HG03342 (cell line): ENCODE results near the gene C1orf167.

Experiments used
- ATAC-seq: cut with Tn5 transposase; IDR thresholded peaks from one replicate; pipeline ENCODE4 v1.9.1; 2021; ENCODE audit warnings: mild to moderate bottlenecking, moderate library complexity; ENCODE audit not compliant: unreplicated experiment

Gene C1orf167

GRCh38 chr1:11782127-11782708, 20.2 kb downstream of the C1orf167 start:
- ATAC-seq, result no peak

- no peak for ATAC-seq
These were observed 21.6 kb downstream of the C1orf167 start for GRCh38 chr1:11783556-11783955.

DNA sequence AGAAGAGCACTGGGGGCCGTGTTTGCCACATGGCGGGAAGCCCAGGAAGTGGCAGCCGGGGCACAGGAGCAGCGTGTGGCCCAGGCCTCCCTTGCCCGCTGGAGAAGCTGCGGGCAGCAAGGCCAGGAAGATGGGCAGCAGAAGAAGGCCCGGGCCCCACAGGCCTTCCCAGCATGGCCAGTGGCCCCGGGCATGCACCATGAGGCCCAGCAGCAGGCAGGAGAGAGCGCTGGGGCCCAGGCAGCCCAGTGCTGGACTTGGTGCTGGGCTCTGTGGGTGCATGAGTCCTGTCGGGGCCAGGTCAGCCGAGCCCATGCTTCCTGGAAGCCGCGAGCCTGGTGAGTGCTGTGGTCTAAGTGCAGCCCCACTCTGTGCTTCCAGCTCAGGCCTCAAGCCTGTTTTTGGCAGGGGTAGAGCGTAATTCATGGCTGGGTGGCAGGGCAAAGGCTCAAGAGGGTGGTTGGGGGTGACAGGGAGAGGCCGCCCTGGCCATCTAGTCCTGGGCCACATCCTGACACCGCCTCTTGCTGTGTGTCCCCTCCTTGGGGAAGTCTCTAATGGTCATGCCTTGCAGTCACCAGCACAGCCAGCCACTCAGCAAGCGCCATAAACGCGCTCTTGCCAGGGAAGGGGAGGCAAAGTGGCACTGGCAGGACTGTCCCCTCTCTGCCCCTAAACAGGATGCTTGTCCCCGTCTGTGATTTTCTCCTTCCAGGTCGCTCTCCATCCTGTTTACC, 22.4 kb downstream of the C1orf167 start:
- no peak for ATAC-seq

DNA sequence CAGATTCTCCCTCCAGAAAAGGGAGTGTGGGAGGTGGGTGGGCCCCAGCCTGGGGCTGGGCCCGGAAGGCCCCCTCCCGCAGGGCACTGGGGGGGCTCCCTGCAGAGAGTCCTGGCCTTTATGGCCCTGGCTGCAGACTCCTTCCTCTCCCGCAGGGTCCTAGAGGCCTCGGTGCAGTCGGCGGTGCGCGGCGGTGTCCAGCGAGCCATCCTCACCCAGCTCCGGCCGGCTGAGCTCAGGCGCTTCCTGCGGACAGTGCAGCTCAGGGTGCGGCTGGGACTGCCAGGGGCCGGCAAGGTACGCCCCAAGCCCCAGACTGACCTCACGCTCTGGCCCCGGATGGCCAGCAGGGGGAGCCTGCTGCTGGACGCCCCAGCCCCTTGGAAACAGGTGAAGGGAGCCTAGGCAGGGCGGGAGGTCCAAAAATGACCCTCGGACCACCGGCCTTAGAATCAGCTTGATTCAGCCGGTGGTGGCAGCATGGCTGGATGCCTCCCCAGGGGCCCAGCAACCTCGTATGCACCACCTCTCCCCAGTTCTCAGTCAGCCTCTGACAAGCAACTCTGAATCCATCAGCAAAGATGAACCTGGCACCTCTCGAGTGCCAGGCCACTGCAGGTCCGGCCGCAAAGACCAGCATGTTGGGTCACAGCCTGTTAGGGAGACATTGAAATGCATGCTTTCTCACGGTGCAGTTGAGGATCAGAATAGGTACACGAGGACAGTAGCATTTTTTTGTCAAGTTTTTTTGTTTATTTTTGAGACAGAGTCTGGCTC, 23.2 kb downstream of the C1orf167 start:
- ATAC-seq, result no peak

DNA sequence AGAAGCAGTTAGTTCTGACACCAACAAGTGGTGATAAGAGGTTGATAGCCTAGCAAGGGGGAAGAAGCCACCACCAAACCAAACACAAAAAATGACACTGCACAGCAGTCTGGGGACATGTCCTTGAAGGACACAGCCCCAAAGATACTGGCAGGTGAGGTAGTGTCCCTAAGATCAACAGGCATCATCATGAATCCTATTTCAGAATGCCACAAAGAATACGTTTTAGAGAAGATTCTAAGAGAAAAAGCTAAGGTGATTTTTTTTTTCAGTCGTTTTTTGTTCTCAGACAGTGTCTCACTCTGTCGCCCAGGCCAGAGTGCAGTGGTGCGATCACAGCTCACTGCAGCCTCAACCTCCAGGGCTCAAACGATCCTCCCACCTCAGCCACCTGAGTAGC, 24.2 kb downstream of the C1orf167 start:
- no peak for ATAC-seq

- no peak for ATAC-seq
These were observed 25.3 kb downstream of the C1orf167 start for GRCh38 chr1:11787251-11787803.

GRCh38 chr1:11787804-11788436, 25.9 kb downstream of the C1orf167 start:
- ATAC-seq, result no peak

DNA sequence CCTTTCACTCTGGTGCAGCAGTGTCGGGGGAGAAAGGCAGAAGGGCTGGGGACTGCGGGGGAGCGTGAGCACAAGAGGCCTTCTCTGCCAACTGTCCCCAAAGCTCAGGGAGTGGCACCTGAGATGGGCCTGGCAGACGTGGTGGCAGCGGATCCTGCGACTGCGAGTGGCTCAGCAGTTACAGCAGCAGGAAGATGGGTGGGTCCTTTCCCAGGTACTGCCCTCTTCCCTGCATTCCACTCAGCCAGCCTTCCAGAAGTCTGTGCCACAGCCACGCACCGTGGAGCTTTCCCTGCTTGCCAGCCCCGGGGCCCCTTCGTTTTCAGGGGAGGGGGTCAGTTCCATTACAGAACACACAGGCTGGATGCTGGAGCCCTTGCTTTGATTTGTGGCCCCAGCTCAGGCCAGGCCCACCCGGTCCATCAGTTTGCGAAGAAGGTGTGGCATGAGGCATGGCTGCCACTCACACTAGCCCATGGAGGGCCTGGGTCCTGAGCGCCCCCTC, 26.6 kb downstream of the C1orf167 start:
- no peak for ATAC-seq

DNA sequence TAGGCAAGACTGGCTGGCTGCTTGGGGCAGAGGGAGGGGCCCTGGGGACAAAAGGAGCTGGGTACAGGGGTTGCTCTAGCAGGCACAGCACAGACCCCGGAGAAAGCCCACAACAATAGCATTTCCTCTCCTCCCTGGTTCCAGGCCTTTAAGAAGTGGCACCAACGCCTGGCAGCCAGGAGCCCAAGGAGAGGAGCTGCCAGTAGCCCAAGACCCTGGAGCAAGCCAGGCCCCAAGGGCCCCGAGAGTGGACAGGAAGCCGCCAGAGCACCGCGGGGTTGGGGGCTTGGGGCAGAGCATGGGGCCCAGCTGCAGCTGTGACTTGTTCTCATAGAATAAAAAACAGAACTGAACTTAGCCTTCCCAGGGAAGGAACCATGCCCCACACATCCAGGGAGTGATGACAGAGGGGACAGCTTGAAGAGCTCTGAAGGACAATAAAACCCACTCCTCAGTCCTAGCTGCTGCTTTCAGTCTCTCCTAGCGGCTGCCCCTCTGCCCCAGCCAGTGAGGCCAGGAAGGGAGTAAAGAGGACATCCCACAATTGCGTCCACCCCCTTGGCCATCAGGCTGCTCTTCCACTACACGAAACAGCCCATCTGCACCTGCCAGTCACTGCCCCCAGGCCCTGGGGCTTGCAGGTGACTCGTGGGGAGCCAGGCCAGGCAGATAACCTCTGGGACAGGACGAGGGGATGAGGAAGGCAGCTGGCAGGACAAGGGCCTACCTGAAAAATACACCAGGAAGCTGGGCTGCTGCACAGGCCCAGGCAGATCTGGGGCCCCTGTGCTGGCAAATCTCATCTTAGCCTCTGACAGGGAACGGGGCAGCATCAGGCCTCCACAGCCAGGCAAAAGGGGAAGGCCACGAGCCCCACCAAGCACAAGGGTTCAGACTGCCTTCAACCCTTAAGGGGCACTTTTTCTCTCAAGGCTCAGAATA, 27.4 kb downstream of the C1orf167 start:
- ATAC-seq, result no peak

GRCh38 chr1:11790101-11790879, 28.3 kb downstream of the C1orf167 start:
- ATAC-seq, result no peak

GRCh38 chr1:11790880-11791715, 29.1 kb downstream of the C1orf167 start:
- ATAC-seq, result no peak

GRCh38 chr1:11792106-11792505, 30.1 kb downstream of the C1orf167 start:
- ATAC-seq, result no peak

- ATAC-seq, result no peak
These were observed 31.8 kb downstream of the C1orf167 start for GRCh38 chr1:11793819-11794218.

GRCh38 chr1:11794446-11795237, 32.6 kb downstream of the C1orf167 start:
- no peak for ATAC-seq

DNA sequence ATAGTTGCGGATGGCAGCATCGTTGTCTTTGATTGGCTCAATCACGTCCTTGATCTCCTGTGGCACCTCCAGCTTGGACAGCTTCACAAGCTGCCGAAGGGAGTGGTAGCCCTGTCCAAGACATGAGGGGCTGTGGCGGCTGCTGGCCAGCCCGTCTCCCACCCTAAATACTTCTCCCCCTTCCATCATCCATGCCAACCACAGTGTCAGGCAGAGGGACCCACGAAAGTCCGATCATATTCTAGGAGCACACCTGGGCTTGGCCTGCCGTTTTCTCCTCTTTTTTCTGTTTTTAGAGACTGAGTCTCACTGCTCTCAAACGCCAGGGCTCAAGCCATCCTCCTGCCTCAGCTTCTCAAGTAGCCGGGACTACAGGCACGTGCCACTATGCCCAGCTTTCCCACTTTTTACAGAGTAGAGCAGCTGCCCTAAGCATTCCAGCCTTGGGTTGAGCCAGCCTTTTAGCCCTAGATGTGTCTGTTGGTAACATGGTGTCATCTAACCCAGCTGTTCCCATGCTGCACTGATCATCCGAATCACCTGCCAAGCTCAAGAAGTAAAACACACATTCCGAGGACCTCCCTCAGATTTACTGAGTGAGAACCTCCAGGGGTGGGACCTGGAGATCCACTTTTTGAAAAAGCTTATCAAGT, 33.4 kb downstream of the C1orf167 start:
- no peak for ATAC-seq

DNA sequence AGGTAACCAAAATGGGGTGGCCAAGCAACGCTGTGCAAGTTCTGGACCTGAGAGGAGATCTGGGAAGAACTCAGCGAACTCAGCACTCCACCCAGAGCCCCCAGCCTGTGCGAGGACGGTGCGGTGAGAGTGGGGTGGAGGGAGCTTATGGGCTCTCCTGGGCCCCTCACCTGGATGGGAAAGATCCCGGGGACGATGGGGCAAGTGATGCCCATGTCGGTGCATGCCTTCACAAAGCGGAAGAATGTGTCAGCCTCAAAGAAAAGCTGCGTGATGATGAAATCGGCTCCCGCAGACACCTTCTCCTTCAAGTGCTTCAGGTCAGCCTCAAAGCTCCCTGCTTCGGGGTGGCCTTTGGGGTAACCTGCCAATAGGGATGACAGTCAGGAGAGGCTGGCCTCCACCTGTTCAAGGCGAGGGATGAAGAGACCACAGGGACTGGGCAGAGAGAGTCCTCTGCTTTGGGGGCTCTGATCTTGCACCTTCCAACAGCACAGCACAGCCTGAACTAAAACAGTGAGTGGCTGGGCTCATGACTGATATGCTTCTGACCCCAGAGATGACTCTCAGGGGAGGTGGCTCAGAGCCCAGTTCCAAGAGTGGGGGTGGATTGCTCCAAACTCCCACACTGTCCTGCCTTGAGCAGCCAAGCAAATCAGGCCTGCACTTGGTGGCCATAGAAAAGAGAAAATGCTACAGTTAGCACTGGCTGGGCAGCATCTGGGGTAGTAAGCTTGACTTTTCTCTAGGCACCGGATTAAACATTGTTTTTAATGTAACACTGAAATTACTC, 34.2 kb downstream of the C1orf167 start:
- ATAC-seq, result no peak
